Activated T-cell treated with anti-CD3 and anti-CD28 coated beads, Interleukin-2, amount 50 U/mL, for 48 hours (primary cell): ENCODE data around the gene SSR4.

Experiments used
- DNase-seq, 2 experiments: peaks; one replicate each; pipeline ENCODE4 v3.0.0-alpha.2; 2020

SSR4 gene

DNA sequence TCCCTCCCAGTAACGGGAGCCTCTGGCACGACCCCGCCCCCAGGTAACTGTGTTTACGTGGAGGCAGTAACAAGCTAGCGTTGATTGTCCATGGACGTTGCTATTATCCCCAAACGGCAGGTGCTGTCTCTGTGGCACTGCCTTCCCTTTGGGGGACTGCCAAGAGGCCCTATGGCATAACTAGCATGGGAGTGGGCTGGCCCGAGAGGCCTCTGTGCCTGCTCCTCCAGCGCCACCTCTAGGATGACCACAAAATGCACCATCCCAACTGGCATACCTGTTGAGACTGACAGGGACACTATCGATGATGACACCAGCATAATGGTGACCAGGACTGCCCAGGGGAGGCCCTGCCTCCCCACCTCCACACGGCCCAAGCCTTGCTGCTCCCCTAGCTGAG lies 12.2 kb upstream of the SSR4 start:
- DNase-seq, result no peak

DNA sequence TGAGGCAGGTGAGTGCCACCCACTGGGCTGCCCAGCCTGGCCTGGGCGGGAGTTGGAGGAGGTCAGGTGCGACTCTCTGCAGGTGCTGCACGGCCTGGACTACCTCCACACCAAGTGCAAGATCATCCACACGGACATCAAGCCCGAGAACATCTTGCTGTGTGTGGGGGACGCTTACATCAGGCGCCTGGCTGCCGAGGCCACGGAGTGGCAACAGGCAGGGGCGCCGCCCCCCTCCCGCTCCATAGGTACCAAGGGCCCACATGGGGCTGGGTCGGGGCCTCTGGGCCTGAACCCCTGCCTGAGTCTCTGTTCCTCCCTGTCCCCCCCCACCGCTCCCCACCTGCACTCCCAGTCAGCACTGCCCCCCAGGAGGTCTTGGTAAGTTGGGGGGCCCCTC lies 11.6 kb upstream of the SSR4 start:
- no peak for DNase-seq

DNA sequence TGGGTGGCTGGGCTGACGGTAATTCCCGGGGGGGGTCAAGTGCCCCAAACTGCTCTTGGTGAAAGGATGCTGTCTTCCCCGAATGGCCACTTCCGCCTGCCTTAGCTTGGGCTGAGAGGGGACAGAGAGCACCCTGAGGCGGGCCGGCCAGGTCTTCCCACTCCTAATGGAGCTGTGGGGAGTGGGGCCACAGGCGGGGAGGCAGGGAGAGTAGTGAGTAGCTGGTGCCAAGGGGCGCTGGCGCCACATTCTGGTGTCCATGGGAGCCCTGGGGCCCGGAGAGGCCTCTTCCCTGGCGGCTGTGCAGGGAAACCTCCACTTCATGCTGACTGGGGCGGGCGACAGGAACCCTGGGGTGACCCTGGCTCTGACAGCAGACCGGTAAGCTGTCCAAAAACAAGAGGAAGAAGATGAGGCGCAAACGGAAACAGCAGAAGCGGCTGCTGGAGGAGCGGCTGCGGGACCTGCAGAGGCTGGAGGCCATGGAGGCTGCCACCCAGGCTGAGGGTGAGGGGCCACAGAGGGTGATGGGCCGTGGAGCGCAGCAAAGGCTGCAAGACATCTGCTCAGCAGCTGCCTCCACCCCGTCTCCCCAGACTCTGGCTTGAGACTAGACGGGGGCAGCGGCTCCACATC lies 11.0 kb upstream of the SSR4 start:
- no peak for DNase-seq

DNA sequence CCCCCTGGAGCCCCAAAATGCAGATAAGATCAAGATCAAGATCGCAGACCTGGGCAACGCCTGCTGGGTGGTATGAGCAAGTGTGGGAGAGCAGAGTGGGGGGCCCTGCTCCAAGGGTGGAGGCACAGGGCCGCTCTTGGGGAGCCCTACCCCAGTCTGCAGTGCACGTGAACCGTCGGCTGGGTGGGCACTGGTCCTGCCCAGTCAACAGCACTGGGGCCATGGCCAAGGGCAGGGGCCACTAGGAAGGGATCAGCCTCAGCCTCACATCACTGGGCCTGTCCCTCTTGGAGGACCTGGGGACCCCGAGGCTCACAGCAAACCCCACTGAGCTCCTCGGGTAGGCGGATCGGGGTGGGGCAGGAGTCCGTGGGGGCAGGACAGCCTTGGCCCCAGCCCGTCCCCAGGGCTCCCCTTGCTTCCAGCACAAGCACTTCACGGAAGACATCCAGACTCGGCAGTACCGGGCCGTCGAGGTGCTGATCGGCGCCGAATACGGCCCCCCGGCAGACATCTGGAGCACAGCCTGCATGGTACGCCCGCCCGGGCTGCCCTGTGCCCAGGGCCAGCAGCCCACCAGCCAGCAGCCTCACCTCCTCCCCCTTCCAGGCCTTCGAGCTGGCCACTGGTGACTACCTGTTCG lies 10.0 kb upstream of the SSR4 start:
- DNase-seq, result no peak

DNA sequence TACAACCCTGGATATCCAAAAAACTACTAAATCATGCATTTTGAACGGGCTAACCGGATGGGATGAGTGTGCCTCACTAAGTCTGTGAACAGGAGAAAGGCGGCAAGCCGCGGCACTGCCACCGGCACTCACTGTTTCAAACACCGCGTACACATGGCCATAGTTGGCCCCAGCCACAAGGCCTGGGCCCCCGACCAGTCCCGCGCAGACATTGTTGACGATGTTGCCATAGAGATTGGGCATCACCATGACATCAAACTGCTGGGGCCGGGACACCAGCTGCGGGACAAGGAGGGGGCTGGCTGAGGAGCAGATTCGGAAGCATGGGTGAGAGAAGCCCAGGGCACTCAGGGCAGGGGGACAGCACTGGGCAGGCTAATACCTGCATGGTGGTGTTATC lies 7.8 kb upstream of the SSR4 start:
- no peak for DNase-seq

DNA sequence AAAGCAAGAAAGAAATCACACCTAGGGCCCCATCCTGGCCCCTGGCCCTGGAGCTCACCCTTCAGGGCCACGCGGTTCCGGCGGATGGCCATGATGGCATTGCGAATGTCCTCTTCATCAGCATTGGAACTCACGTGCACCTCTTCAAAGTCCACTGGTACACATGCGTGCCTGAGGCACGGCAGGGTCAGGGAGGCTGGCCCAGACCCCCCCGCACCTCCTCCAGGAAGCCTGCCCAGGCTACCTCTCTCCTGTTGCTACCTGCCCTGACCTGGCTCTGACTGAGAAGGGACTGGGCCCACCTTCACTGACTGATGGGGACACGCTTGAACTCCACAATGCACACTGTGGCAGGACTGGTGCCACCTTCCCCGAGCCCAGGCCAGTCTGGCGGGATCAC lies 4.8 kb upstream of the SSR4 start:
- no peak for DNase-seq

DNA sequence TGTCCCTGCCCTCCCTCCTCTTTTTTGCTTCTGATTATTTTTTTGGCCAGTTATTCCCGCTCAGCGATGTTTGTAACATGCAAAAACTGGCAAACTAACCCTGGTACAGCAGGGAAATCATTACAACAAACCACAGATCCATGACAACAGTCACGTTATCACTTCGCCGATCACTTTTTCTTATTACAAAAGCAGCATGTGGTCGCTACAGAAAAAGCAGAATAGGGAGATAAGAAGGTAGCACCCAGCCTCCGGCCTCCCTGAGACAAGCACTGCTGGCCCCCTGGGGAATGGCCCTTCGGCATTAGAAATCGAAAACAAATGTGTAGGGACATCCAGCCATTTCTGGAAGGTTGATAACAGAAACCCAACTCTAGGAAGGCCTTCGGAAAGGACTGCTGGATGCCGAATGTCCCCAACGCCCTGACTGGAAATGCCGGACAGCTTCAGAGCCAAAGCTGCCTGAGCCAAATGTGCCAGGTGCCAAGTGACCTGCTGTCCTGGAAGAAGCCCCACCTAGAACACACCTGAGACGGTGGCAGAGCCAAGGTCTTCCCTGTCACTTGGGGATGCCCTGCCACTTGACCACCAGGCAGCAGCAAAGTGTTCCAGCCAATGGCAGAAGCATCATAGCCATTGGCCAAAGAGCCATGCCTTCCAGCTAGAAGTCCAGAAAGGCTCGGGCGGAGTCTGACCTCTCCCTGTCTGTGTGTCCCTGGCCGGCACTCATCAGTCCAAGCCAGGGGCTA lies 3.2 kb upstream of the SSR4 start:
- no peak for DNase-seq

DNA sequence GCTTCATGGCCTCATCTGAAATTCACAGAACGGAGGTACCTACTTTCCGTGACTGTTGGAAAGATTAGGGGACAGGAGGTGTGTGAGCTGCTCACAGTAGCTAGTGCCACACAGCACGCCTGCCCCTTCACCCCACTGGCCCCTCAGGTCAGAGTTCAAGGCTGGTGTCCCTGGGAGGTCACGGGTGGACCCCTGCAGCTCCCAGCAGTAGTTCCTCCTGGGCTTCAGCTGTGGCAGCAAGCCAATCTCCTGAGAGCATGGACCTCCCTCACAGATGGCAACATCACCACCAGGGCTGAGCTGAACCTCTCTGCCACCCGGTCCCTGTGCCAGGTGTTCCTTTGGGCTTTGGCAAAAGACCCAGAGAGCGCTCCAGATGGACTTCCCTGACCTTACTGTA lies 2.1 kb upstream of the SSR4 start:
- no peak for DNase-seq

DNA sequence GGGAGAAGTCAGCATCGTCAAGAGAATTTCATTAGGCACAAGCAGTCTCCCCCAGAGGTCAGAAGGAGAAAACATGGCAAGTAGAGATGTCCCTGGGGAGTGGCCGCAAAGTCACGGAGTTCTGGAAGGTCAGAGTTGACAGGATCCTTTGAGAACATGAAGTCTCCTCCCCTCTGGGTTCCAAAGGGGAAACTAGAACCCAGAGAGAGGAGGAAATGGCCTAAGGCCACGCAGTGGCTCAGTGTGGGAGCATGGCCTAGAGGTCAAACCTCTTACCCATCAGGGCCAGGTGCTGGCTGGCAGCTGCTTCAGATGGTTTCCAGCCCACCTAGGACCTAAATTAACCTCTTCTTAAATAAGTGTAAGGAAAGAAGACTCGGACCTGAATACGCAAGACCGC lies 1.2 kb upstream of the SSR4 start:
- DNase-seq, result no peak

DNA sequence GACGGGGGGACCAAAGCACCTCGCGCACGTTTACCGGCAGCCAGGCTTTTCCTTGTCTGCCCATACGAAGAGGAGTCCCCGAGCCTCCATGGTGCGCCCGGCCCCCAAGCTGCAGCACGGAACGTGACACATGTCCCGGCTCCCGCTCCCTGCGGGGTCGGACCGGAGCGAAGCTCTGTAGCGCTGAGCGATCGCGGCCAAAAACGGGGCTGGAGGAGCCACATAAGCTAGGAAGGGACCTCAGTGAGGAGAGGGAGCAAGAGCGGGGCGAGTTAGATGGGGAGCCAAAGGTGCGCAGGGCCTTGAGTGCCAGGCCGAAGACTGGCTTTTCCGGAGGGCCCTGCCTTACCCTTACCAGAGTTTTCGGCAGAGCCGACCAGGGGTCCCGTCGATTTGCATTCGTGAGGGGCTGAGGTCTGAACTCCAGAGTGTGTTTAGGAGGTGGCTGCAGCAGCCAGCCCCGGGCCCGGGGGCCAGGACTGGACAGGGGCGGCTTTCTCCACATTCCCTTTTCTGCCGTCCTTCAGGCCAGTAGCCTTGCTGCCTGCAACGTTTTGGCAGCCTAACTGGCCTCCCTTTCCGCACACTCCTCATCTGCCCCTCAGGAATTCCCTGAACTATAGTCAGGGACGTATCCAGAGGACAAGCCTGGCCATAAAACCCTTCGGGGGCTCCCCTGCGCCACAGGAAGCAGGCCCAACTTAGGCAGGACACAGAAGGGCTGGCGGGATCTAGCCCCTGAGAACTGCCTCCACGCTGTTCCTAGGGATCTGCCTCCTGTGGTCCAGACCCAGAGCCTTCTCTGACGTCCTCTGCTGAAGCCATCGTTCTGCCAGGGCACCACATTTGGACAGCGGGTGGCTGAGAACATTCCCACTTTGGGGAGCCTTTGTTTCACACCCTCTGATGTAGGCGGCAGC lies 689 bp downstream of the SSR4 start:
- DNase-seq, result no peak

DNA sequence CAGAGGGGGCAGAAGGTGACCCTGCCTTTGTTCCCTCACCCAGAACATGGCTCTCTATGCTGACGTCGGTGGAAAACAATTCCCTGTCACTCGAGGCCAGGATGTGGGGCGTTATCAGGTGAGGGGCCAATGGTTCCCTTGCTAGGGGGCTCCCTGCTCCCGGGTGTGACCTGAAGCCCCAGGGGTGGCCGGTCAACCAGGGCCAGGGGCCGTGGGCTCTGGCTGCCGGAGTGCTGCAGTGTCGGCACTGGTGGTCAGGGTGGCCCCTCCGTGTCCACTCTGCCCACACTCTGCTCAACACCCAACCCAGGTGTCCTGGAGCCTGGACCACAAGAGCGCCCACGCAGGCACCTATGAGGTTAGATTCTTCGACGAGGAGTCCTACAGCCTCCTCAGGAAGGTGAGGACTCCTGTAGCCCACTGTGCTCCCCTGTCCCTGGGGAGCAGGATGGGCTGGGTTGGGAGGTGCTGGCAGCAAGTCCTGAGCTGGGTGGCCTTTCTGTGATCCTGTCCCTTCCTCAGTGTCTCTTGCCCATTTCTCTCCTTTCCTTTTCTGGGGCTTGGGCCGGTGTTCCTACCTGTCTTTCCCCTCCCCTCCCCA lies 3.0 kb downstream of the SSR4 start:
- no peak for DNase-seq

DNA sequence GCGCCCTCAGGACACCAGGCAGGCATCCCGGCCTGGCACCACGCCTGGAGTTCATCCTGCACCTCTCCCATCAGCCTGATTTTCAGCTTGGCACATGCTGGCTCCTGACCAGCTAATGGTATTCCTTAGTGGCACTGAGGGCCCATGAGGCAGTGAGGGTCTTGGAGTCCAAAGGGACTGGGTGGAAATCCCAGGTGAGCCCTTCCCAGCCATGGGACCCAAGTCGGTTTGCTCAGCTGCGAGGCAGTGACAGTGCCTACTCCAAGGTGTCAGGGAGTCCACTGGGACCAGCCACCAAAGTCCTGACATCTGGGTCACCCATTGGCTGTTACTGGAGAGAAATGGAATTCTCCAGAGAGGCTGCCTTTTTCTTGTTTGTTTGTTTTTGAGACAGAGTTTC lies 4.9 kb downstream of the SSR4 start:
- DNase-seq, result no peak

DNA sequence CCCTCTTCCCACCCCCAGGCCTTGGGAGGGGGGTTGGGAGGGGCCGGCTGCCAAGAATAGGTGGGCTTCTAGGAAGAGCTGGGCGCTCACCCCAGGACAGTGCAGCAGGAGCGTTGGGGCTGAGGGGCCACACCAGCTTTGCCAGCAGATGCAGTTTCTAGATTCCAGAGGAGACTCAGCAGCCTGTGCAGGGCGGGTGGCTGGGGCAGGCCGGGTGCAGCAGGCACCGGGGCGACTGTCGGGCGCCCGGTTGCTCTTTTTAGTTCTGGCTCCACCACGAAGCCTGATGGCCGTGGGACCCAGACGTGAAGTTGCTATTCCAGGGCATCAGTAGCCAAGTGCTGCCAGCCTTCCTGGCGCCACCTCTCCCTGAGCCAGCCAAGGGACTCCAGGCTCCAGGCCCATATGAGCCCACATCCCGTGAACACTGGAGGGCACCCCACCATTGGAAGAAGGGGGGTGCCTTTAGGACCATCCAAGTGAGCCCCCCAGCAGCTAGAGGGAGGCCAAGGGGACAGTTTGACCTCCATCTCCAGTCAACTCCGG lies 5.8 kb downstream of the SSR4 start:
- DNase-seq, result no peak

DNA sequence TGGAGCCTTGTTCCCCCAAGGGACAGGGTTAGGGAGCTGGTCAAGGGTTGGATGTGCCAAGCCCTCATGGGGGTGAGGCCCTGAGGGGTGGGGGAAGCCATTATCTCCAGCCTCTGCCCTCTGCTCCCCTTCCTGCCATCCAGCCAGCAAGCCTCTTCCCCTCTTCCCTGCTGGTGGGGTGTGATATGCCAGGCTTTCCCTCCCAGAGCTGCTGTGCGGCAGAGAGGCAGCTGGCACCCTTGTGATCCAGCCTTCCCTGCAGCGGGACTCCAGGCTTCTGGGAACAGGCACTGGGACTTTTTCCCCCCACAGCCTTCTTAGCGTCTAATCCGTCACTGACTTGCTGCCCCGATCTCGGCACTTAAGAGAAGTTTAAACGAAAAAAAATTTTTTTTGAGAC lies 6.3 kb downstream of the SSR4 start:
- no peak for DNase-seq

DNA sequence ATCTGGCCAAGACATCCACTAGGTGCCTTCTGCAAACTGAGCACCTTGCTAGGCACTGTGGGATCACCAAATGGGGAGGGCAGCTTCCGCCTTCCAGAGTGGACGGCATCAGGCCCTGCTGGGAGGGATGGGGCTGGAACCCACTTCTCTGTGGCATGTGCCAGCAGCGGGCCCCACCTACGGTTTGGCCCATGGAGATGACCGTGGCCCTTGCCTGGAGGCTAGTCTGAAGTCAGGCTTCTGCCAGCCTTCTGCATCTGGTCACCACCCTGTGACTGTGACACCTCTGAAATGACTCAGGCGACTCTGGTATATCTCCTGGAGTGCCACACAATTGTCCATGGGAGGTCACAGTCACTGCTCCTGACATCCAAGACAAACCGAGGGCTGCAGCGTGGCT lies 7.2 kb downstream of the SSR4 start:
- no peak for DNase-seq

DNA sequence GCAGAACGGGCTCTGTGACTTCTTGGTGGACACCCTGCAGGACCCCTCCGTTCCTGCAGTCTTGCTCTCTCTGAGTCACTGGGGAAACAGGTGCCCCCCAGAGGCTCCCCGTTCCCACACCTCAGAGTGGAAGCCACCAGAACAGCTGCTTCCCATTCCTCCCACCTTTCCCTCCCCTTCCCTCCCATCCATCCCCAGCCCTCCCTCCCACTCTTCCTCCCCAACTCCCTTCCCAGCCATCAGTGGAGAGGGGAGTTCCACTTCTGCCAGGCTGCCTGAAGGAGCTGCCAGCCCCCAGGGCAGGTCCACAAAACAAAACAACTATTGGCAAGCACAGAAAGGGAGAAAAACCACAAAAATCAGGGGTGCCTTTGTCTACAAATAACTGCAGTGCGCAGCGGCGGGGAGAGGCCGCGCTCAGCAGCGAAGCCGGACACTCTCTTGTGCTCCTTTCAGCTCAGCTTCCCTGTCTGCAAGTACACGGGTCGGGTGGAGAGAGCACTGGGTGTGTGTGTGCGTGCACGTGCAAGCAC lies 8.1 kb downstream of the SSR4 start:
- DNase-seq, result no peak

DNA sequence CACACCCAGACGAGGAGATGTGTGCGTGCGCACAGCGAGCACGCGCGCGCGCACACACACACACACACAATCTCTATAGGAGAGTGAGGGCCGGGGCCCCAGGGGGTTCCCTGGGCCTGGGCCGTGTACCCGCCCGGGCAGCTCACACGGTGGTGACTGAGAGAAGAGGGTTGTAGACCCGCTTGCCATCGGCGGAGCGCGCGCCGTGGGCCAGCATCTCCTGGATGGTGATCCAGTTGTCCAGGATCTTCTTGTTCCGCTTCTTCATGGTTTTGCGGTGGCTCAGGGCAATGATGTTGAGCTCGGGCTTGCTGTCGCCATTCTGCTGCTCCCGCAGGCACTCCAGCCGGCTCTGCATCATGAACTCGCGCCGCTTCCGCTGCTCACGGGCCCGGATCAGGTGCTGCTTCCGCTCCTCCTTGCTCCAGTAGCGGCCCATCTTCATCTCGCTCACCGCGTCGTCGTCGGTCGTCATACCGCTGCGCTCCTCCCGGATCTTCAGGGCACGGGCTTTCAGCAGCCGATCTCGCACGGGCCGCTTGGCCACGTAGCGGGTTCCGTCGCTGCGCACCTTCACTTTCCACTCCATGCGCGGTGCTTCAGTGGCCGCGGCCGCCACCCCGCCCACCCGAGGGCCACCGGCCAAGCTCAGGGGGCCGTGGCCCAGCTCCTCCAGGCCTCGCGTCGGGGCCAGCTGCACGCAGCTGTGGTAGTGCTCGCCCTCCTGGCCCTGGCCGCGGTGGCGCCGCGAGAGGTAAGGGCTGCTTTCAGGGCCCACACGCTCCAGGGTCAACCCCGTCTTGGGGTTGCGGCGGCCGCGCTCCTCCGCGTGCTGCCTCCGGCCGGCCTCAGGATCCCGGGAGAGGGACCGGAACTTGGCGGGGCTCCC lies 9.0 kb downstream of the SSR4 start:
- DNase-seq, result no peak

DNA sequence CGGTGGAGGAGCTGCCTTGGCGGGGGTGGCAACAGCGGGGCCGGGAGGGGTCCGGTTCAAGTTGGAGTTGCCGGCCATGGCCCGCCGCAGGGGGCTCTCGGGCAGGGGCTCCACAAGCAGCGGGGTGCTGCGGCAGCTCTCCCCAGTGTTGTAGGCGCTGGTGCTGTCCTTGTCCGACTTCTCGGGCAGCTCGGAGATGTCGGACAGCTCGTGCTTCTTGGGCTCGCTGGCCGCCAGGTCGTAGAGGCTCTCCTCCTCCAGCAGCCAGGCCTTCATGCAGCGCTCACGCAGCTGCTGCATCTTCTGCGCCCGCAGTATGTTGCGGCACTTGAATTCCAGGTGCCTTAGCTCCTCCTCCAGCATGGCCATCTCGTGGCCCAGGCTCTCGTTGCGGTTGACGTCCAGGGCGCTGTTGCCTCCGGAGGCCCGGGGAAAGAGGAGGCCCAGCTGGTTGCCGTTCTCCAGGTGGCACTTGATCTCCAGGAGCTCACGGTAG lies 9.7 kb downstream of the SSR4 start:
- DNase-seq, result no peak

DNA sequence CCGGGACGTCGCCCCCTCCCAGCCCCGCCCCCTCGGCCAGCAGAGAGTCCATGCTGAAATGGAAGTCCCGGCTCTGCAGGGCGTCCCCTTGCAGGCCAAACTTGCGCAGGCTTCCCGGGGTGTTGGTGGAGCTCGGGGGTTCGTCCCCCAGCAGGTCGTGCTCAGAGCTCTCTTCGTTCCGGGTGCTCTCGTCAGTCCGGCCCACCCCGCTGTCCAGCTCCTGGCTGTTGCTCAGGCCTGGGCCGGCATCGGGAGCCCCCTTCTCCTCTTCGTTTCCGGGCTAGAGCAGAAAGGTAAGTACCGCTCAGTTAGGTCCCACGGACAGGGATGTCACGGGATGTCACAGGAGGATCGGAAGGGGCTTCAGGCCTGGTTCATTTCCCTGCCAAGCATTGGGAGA lies 10.2 kb downstream of the SSR4 start:
- no peak for DNase-seq

DNA sequence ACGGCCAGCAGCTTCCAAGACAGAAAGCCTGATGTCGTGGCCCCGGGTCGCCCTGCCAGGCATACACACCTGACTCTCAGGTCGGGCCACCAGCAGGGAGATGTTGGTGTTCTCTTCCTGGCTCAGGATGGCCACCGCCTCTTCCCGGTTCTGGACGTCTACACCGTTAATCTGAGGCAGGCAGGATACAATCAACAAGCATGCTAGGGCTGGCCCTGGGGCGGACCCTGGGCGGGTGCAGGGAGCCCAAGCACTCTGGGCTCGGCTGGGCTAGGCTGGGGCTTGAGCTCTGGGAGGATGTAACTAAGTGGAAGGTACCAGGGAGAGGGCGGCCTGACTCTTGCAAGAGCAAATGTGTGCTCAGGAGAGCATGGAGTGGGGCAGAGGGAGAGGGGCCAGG lies 11.0 kb downstream of the SSR4 start:
- no peak for DNase-seq

DNA sequence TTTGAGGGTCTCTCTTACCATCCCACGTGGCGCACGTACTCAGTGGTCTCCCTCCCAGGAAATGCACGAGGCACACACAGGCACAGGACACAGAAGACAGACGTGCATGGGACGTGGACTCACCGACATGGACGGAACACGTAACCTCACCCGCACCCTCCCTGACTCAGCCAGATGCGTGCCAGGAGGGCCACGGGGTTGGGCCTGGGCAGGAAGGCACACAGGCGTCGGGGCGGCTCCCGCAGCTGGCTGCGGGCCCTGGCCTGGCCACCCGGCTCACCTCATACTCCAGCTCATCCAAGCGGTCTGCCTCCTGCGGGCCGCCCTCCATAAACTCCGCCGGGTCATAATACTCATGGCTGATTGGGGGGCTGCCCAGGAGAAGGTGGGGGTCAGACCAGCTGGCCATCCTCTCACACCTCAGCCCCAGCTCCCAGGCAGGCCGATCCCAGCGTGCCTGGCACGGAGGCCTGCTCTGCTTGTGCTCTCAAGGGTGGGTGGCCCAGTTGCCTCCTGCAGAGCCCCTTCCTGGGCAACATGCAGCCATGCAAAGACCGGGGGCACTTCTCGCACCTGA lies 12.6 kb downstream of the SSR4 start:
- no peak for DNase-seq
